ENCODE measurements around the gene MYO7B.
A peak's percentile ranks its signal among the peaks of the same experiment; 100 is the strongest.

The MYO7B gene

GRCh38 chr2:127651381-127651809 lies 115.9 kb downstream of the MYO7B start:
- Histone ChIP-seq H3K27me3 (ENCODE audit: insufficient read depth, poor library complexity, severe bottlenecking) (no peaks in the 10 kb centered on the region), H3K27ac (replicated peaks) (no peak overlapping the region), H3K4me3 (replicated peaks; ENCODE audit: insufficient read depth, low read length) (no peak overlapping the region)
- no peak for TF ChIP-seq REST (IDR thresholded peaks at IDR 0.05; ENCODE audit: insufficient replicate concordance, low read depth)
- no peak for TF ChIP-seq SPI1 (IDR thresholded peaks at IDR 0.05; ENCODE audit: borderline replicate concordance, low read depth)
- TF ChIP-seq CTCF (IDR thresholded peaks at IDR 0.05; ENCODE audit: insufficient read depth, low read length) = no peak
- no peak for TF ChIP-seq POLR2AphosphoS5 (IDR thresholded peaks at IDR 0.05; ENCODE audit: low read depth)
- TF ChIP-seq GABPA (IDR thresholded peaks at IDR 0.05; ENCODE audit: low read depth) = no peak
- DNase-seq (ENCODE audit: low read depth in 1 of 2, low spot score in 1 of 2) = no peak

- no peaks in the 10 kb centered on the region for H3K27me3 ChIP-seq (ENCODE audit: insufficient read depth, poor library complexity, severe bottlenecking)
- H3K4me3 ChIP-seq (replicated peaks; ENCODE audit: insufficient read depth, low read length) = no peak overlapping the region
- H3K27ac ChIP-seq (replicated peaks) = no peak overlapping the region
- DNase-seq (ENCODE audit: low read depth in 1 of 2, low spot score in 1 of 2) = peak in 1 of 2 experiments; percentile 15
- TF ChIP-seq GABPA (IDR thresholded peaks at IDR 0.05; ENCODE audit: low read depth) (no peak), SPI1 (IDR thresholded peaks at IDR 0.05; ENCODE audit: borderline replicate concordance, low read depth) (peak; percentile 28; the same call in 1 of the 2 replicates), CTCF (IDR thresholded peaks at IDR 0.05; ENCODE audit: insufficient read depth, low read length) (no peak), REST (IDR thresholded peaks at IDR 0.05; ENCODE audit: insufficient replicate concordance, low read depth) (no peak), POLR2AphosphoS5 (IDR thresholded peaks at IDR 0.05; ENCODE audit: low read depth) (no peak)
Observed at GRCh38 chr2:127651971-127652550, 116.6 kb downstream of the MYO7B start.

- TF ChIP-seq POLR2AphosphoS5 (IDR thresholded peaks at IDR 0.05; ENCODE audit: low read depth) = no peak
- no peak for TF ChIP-seq REST (IDR thresholded peaks at IDR 0.05; ENCODE audit: insufficient replicate concordance, low read depth)
- TF ChIP-seq GABPA (IDR thresholded peaks at IDR 0.05; ENCODE audit: low read depth) = no peak
- no peak for TF ChIP-seq SPI1 (IDR thresholded peaks at IDR 0.05; ENCODE audit: borderline replicate concordance, low read depth)
- TF ChIP-seq CTCF (IDR thresholded peaks at IDR 0.05; ENCODE audit: insufficient read depth, low read length) = no peak
- Histone ChIP-seq H3K4me3 (replicated peaks; ENCODE audit: insufficient read depth, low read length) (no peak overlapping the region), H3K27ac (replicated peaks) (no peak overlapping the region), H3K27me3 (ENCODE audit: insufficient read depth, poor library complexity, severe bottlenecking) (no peaks in the 10 kb centered on the region)
- DNase-seq (ENCODE audit: low read depth in 1 of 2, low spot score in 1 of 2) = no peak
Observed at GRCh38 chr2:127652786-127653357, 117.4 kb downstream of the MYO7B start.
